ENCODE data around the gene TJP1. TPM values are rescaled to one million over a fixed set of nuclear protein-coding genes. Genes with fewer than 3 reads are reported as not detected.

TJP1 gene
- total RNA-seq, 1 experiment from 2014 or later = 140 TPM

DNA sequence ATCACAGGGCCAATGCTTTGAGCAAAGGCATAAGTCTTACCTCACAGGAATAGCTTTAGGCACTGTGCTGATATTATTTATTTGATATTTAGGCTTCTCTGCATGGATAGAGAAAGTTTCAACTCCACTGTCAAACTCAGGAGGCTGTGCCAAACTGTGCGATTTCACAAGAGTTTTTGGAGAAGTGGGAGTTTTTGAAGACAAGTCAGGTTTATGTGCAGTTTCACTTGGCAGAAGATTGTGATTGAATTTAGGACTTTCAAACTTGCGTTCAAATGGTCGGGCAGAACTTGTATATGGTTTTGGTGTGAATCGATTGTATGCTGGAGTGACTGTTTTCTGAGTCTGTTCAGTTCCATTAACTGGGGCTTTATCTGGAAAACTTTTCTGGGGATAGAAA, 113.7 kb downstream of the TJP1 start:
- H3K27ac Mint-ChIP-seq = no peak overlapping the region
- no CpG with 5 or more reads among the region's 4 CpGs for WGBS (ENCODE audit: extremely low coverage, insufficient read length, low lambda C conversion rate)
- Histone ChIP-seq H3K18ac (ENCODE audit: insufficient read length, low read depth, low read length) (no peak overlapping the region), H3K27me3 (ENCODE audit: insufficient read depth, low read length) (no peaks in the 10 kb centered on the region), H2BK12ac (ENCODE audit: insufficient read length, low read depth, low read length) (no peak overlapping the region), H3K56ac (ENCODE audit: insufficient read length, low read depth, low read length) (no peak overlapping the region), H3K9me3 (ENCODE audit: control insufficient read depth, low read depth, low read length) (no peaks in the 10 kb centered on the region), H4K8ac (replicated peaks; ENCODE audit: insufficient read length, low read depth, low read length) (no peak overlapping the region), H3K4me1 (ENCODE audit: insufficient read depth, low read length) (no peaks in the 10 kb centered on the region), H2AK5ac (ENCODE audit: insufficient read length, low read length) (no peak overlapping the region), H3K9ac (ENCODE audit: extremely low read depth, insufficient read length, low read length) (no peak overlapping the region), H2BK120ac (ENCODE audit: low read depth, low read length, poor library complexity, severe bottlenecking) (no peak overlapping the region), H4K91ac (ENCODE audit: insufficient read length, low read depth, low read length) (no peak overlapping the region), H3K4me2 (ENCODE audit: insufficient read depth, insufficient read length, low read length) (no peak overlapping the region), H3K4ac (ENCODE audit: low read depth, low read length) (no peak overlapping the region), H3K79me2 (ENCODE audit: insufficient read depth, low read length) (no peaks in the 10 kb centered on the region), H2BK15ac (ENCODE audit: low read depth, low read length) (no peak overlapping the region), H2AFZ (ENCODE audit: low read length) (no peak overlapping the region), H3T11ph (ENCODE audit: low read length) (no peak overlapping the region), H3K23me2 (ENCODE audit: insufficient read length, low read depth, low read length, poor library complexity, severe bottlenecking) (no peaks in the 10 kb centered on the region), H3K27ac (ENCODE audit: insufficient read length, low read depth, low read length) (no peak overlapping the region), H4K5ac (ENCODE audit: insufficient read length, low read depth, low read length) (no peak overlapping the region), H3K23ac (ENCODE audit: insufficient read length, low read depth, low read length) (no peak overlapping the region), H3K14ac (ENCODE audit: insufficient read depth, low read length) (no peak overlapping the region), H2BK5ac (ENCODE audit: insufficient read length, low read length) (no peak overlapping the region), H4K20me1 (ENCODE audit: control insufficient read depth, insufficient read depth, insufficient read length) (no peaks in the 10 kb centered on the region), H2BK20ac (ENCODE audit: low read depth, low read length, poor library complexity, severe bottlenecking) (no peak overlapping the region), H3K79me1 (ENCODE audit: insufficient read depth, low read depth, low read length, poor library complexity, severe bottlenecking) (no peaks in the 10 kb centered on the region)
- no peak for TF ChIP-seq CTCF (conservative IDR thresholded peaks at IDR 0.05)
- no peaks in the 10 kb centered on the region for H3K4me1 Mint-ChIP-seq
- H3K4me3 Mint-ChIP-seq = no peak overlapping the region
- H3K36me3 Mint-ChIP-seq (ENCODE audit: insufficient read depth in 1 of 3, low read depth in 3 of 3) = peaks cover 30 to 89% (median 83%) of the 10 kb centered on the region in 3 experiments
- no peak for DNase-seq
- H3K27me3 Mint-ChIP-seq (ENCODE audit: low read depth) = no peaks in the 10 kb centered on the region
- H3K9me3 Mint-ChIP-seq = no peaks in the 10 kb centered on the region
